Renal cortex interstitium (tissue), 11 donors: ENCODE measurements around the gene PRPF18. TPM values are rescaled to one million over a fixed set of nuclear protein-coding genes. Genes with fewer than 3 reads are reported as not detected.

Experiments
- DNase-seq, 11 donors: peaks; one replicate each; pipeline ENCODE4 v3.0.0-alpha.2; 2013; ENCODE audit warnings: low read depth in 9 of 11, low spot score in 4 of 11; ENCODE audit errors: extremely low read depth in 1 of 11
- polyA plus RNA-seq, 3 donors: library from polyadenylated mRNA; unstranded; fragments of 120-200 nt; gene quantifications; one replicate each; pipeline ENCODE4 v1.2.1, GENCODE V29; 2013; ENCODE audit not compliant: insufficient read length in 3 of 3

Gene PRPF18
- polyA plus RNA-seq, 3 donors: 24.8 to 28.9 (median 26.6) TPM

- DNase-seq: no peak
These were observed 91.5 kb downstream of the PRPF18 start for GRCh38 chr10:13678101-13678843.

Other genes with a start within 250 kb of the PRPF18 start
- gene SEPHS1, start 238.7 kb upstream of the PRPF18 start, polyA plus RNA-seq: 100 to 1,000 TPM; 111 to 131 (median 131) TPM
- gene BEND7, start 58.0 kb upstream of the PRPF18 start, polyA plus RNA-seq: 10 to 100 TPM; 30.5 to 39.7 (median 37.9) TPM